MM.1S (cell line): ENCODE measurements around the gene FDX2.

Experiments used
- DNase-seq: peaks from one replicate; pipeline ENCODE4 v3.0.0-alpha.2; 2015
- H2AFZ ChIP-seq: fragments of 300-600 bp; sonication (generic); 2 replicates; pipeline ENCODE4 v1.6.0; 2016; ENCODE audit warnings: antibody characterized with exemption, low read length
- H3F3A ChIP-seq: fragments of 300-600 bp; sonication (generic); 2 replicates; pipeline ENCODE4 v1.6.1; 2016; ENCODE audit warnings: mild to moderate bottlenecking, antibody characterized with exemption, low read length, moderate library complexity, mixed read lengths; ENCODE audit not compliant: insufficient read depth
- H3K27ac ChIP-seq: fragments of 300-600 bp; sonication (generic); 2 replicates; pipeline ENCODE4 v1.5.1; 2016; ENCODE audit warnings: mild to moderate bottlenecking, low read length
- H3K27me3 ChIP-seq: fragments of 300-600 bp; sonication (generic); replicated peaks from 2 replicates; pipeline ENCODE4 v1.6.0; 2016; ENCODE audit warnings: low read length; ENCODE audit not compliant: insufficient read depth
- H3K36me3 ChIP-seq: fragments of 300-600 bp; sonication (generic); replicated peaks from 2 replicates; pipeline ENCODE4 v1.6.1; 2016; ENCODE audit warnings: mild to moderate bottlenecking, low read length, mixed read lengths; ENCODE audit not compliant: insufficient read depth
- H3K4me1 ChIP-seq: fragments of 300-600 bp; sonication (generic); 2 replicates; pipeline ENCODE4 v1.6.1; 2016; ENCODE audit warnings: low read length, mixed read lengths
- H3K4me2 ChIP-seq: fragments of 300-600 bp; sonication (generic); 2 replicates; pipeline ENCODE4 v1.6.0; 2016; ENCODE audit warnings: low read depth, low read length
- H3K4me3 ChIP-seq: fragments of 300-600 bp; sonication (generic); 2 replicates; pipeline ENCODE4 v1.5.1; 2016; ENCODE audit warnings: low read length, mixed read lengths
- H3K79me2 ChIP-seq: fragments of 300-600 bp; sonication (generic); 2 replicates; pipeline ENCODE4 v1.6.1; 2016; ENCODE audit warnings: mixed run types, low read length, mixed read lengths
- H3K9ac ChIP-seq: fragments of 300-600 bp; sonication (generic); 2 replicates; pipeline ENCODE4 v1.6.1; 2016; ENCODE audit warnings: low read length, mixed read lengths
- H3K9me2 ChIP-seq: fragments of 300-600 bp; sonication (generic); replicated peaks from 2 replicates; pipeline ENCODE4 v1.6.1; 2016; ENCODE audit warnings: mild to moderate bottlenecking, low read length, mixed read lengths; ENCODE audit not compliant: insufficient read depth
- H3K9me3 ChIP-seq: fragments of 300-600 bp; sonication (generic); replicated peaks from 2 replicates; pipeline ENCODE4 v1.6.1; 2016; ENCODE audit warnings: mild to moderate bottlenecking, low read length, mixed read lengths; ENCODE audit not compliant: insufficient read depth
- H4K20me1 ChIP-seq: fragments of 300-600 bp; sonication (generic); 2 replicates; pipeline ENCODE4 v1.6.1; 2016; ENCODE audit warnings: mild to moderate bottlenecking, low read length, moderate library complexity, mixed read lengths; ENCODE audit not compliant: insufficient read depth
- CTCF ChIP-seq: fragments of 300-600 bp; sonication (generic); IDR thresholded peaks from 2 replicates; pipeline ENCODE4 v1.5.1; 2016; ENCODE audit warnings: antibody characterized with exemption, low read length, mixed read lengths
- EZH2 ChIP-seq: fragments of 300-600 bp; sonication (generic); optimal IDR thresholded peaks from 2 replicates; pipeline ENCODE3; 2017; ENCODE audit warnings: low read depth, mild to moderate bottlenecking, antibody characterized with exemption, low read length, mixed read lengths
- EZH2phosphoT487 ChIP-seq: fragments of 300-600 bp; sonication (generic); IDR thresholded peaks from 2 replicates; pipeline ENCODE4 v1.6.1; 2018; ENCODE audit warnings: antibody characterized with exemption, low read length

Gene FDX2

GRCh38 chr19:10274589-10274988, 41.2 kb downstream of the FDX2 start:
- no peak overlapping the region for H3K4me2 ChIP-seq
- no peak for DNase-seq
- no peak for TF ChIP-seq EZH2
- no peak for TF ChIP-seq CTCF
- no peak for TF ChIP-seq EZH2phosphoT487
- H3K9me3 ChIP-seq: no peaks in the 10 kb centered on the region
- no peak overlapping the region for H3K4me3 ChIP-seq
- 0 out of 2 replicates have a peak, but pooled peaks cover 13% of the 10 kb centered on the region for H3K4me1 ChIP-seq
- H3K27me3 ChIP-seq: no peaks in the 10 kb centered on the region
- no peak overlapping the region for H2AFZ ChIP-seq
- H3K9me2 ChIP-seq: no peaks in the 10 kb centered on the region
- no peaks in the 10 kb centered on the region for H3K36me3 ChIP-seq
- H4K20me1 ChIP-seq: no peaks in the 10 kb centered on the region
- H3F3A ChIP-seq: no peaks in the 10 kb centered on the region
- peaks cover 8% of the 10 kb centered on the region; the same call in 1 of the 2 replicates for H3K79me2 ChIP-seq
- H3K27ac ChIP-seq: no peak overlapping the region
- H3K9ac ChIP-seq: no peak overlapping the region

GRCh38 chr19:10271543-10272086, 44.2 kb downstream of the FDX2 start:
- no peaks in the 10 kb centered on the region for H3K36me3 ChIP-seq
- no peak for DNase-seq
- peak overlapping the region; percentile 46; the same call in 1 of the 2 replicates for H3K27ac ChIP-seq
- H3K27me3 ChIP-seq: no peaks in the 10 kb centered on the region
- H4K20me1 ChIP-seq: no peaks in the 10 kb centered on the region
- no peaks in the 10 kb centered on the region for H3K9me3 ChIP-seq
- H3F3A ChIP-seq: no peaks in the 10 kb centered on the region
- no peaks in the 10 kb centered on the region for H3K9me2 ChIP-seq
- 0 out of 2 replicates have a peak overlapping the region, but pooled peaks have one; percentile 81 for H2AFZ ChIP-seq
- H3K4me1 ChIP-seq: 0 out of 2 replicates have a peak, but pooled peaks cover 13% of the 10 kb centered on the region
- peak overlapping the region; percentile 98 for H3K4me2 ChIP-seq
- H3K4me3 ChIP-seq: peak overlapping the region; percentile 57
- TF ChIP-seq EZH2 (no peak), CTCF (no peak), EZH2phosphoT487 (no peak)
- peaks cover 8% of the 10 kb centered on the region; the same call in 1 of the 2 replicates for H3K79me2 ChIP-seq
- H3K9ac ChIP-seq: peak overlapping the region; percentile 36; the same call in 1 of the 2 replicates

- Histone ChIP-seq H2AFZ (peak within 1 kb of the TSS; percentile 81), H3K9me3 (no peaks in the 10 kb centered on the region), H3K36me3 (no peaks in the 10 kb centered on the region), H3K4me3 (peak within 1 kb of the TSS; percentile 57), H3K9ac (peak within 1 kb of the TSS; percentile 36), H3K9me2 (no peaks in the 10 kb centered on the region), H3K79me2 (peaks cover 8% of the 10 kb centered on the region; the same call in 1 of the 2 replicates), H3F3A (no peaks in the 10 kb centered on the region), H3K27ac (peak within 1 kb of the TSS; percentile 46), H4K20me1 (no peaks in the 10 kb centered on the region), H3K27me3 (no peaks in the 10 kb centered on the region), H3K4me1 (0 out of 2 replicates have a peak, but pooled peaks cover 13% of the 10 kb centered on the region), H3K4me2 (peak within 1 kb of the TSS; percentile 98)
- peak; percentile 86 for DNase-seq
- no peak for TF ChIP-seq EZH2
- TF ChIP-seq CTCF: no peak
- TF ChIP-seq EZH2phosphoT487: no peak
These were observed 45.0 kb downstream of the FDX2 start, which contains the start of gene ICAM1 for GRCh38 chr19:10270616-10271394. Gene ICAM1 (plus strand): TSS chr19:10271120. CDS start chr19:10271160, 40 bp downstream.
